ENCODE data around the gene SYNDIG1.

DNA sequence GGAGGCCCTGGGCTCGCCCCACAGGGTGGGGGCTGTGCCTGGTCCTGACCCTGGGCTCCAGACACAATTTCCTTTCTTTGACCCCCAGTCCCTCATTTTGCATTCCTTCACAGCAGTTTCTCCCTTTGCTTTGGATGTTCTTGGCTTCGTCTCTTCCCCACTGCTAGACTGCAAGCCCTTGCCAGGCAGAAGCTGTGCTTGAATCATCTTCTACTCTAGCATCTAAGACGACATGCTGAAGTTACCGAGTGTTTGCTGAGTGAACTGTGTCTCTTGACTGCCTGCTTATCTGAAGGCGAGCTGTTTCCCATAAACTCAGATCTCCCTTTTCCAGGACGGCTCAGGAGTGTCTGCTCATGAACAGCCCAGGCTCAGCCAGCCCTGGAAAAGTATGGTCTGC is 14.3 kb upstream of the SYNDIG1 start:
- TF ChIP-seq RAD21 (IDR thresholded peaks at IDR 0.05; ENCODE audit: low read length) = no peak
- TF ChIP-seq, protein P1, sequence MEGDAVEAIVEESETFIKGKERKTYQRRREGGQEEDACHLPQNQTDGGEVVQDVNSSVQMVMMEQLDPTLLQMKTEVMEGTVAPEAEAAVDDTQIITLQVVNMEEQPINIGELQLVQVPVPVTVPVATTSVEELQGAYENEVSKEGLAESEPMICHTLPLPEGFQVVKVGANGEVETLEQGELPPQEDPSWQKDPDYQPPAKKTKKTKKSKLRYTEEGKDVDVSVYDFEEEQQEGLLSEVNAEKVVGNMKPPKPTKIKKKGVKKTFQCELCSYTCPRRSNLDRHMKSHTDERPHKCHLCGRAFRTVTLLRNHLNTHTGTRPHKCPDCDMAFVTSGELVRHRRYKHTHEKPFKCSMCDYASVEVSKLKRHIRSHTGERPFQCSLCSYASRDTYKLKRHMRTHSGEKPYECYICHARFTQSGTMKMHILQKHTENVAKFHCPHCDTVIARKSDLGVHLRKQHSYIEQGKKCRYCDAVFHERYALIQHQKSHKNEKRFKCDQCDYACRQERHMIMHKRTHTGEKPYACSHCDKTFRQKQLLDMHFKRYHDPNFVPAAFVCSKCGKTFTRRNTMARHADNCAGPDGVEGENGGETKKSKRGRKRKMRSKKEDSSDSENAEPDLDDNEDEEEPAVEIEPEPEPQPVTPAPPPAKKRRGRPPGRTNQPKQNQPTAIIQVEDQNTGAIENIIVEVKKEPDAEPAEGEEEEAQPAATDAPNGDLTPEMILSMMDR (IDR thresholded peaks at IDR 0.05) = no peak

Data from SK-N-SH (cell line).